CD4-positive, alpha-beta T cell treated with Interleukin-15 for 4 hours (primary cell): Measurements from ENCODE around the gene RAMP1.

ENCODE experiments used
- DNase-seq: peaks from one replicate; pipeline ENCODE4 v3.0.0-alpha.2; 2020; ENCODE audit warnings: low spot score

Gene RAMP1

DNA sequence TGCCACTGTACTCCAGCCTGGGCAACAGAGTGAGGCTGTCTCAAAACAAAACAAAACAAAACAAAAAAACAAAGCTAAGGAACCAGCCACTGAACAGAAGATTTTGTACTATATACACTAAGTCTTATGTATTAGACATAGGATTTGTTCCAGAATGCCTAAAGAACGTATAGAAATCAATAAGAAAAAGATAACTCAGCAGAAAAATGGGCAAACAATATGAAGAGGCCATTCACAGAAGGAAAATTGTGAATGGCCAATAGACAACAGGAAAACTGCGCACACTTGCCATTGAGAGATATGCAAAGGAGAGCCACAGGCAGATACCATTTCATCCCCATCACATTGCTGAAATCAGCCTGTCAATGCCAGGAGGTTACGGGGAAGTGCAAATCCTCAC lies 92.5 kb downstream of the RAMP1 start:
- DNase-seq, result no peak

- no peak for DNase-seq
Observed at GRCh38 chr2:237952851-237953250, 93.4 kb downstream of the RAMP1 start.

GRCh38 chr2:237955640-237956401 lies 96.4 kb downstream of the RAMP1 start:
- no peak for DNase-seq

GRCh38 chr2:237956402-237956736 lies 96.9 kb downstream of the RAMP1 start:
- DNase-seq, result no peak

- no peak for DNase-seq
Observed at GRCh38 chr2:237961637-237962036, 102.2 kb downstream of the RAMP1 start.
